Dermis microvascular lymphatic vessel endothelial cell (primary cell): ENCODE measurements around the gene TMEM132D. TPM values are rescaled to one million over a fixed set of nuclear protein-coding genes. Genes with fewer than 3 reads are reported as not detected.

Source experiments
- DNase-seq, 2 donors: peaks; one replicate each; pipeline versions ENCODE4 v3.0.0 to v3.0.0-alpha.2; 2010; ENCODE audit warnings: low read depth in 2 of 2
- total RNA-seq: library from RNA; depleted of rRNA; stranded (reverse); fragments of >200 nt; gene quantifications from 2 replicates; pipeline ENCODE4 v1.2.1, GENCODE V29; 2014

Gene TMEM132D
- total RNA-seq, 1 donor from 2014 or later, result not detected

DNA sequence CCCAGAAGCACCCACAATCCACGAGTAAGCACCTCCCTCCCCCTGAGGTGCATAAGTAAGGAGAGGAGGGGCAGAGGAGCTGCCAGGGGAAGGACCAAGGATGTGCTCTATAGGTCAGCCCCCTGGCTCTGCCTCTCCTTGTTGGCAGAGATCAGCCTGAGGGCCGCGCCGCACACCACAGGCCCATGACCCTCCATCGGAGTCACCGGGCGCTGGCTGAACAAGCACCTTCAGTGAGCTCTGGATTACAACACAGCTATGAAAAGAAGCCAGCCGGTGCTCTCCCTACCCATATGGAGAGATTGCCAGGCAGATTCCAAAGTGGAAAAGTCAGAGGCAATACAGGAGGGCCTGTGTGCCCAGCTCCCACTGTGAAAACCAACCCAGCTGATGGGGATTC, 793.2 kb downstream of the TMEM132D start:
- no peak for DNase-seq

DNA sequence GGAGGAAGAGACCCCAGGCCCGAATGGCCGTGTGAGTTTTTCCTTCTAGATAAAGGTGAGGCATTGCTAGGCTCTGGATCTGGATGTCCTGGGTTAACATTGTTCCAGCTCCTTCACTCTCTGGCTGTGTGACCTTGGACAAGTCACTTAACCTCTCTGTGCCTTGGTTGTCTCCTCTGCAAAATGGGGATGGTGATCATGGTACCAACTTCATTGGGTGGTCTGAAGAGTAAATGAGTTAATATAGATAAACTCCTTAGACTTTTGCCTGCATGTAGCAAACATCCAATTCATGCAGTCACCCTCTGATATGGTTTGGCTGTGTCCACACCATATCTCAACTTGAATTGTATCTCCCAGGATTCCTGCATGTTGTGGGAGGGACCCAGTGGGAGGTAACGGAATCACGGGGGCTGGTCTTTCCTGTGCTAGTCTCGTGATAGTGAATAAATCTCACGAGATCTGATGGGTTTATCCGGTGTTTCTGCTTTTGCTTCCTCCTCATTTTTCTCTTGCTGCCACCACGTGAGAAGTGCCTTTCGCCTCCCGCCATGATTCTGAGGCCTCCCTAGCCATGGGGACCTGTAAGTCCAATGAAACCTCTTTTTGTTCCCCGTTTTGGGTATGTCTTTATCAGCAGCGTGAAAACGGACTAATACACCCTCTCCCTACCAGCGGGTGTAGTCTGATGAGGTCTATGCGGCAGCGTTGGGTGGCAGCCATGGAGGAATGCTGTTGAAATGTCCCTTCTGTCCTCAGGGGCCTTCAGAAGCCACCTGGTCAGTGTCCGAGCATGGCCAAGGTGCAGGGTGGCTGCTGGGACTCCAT, 794.4 kb downstream of the TMEM132D start:
- DNase-seq, result no peak

DNA sequence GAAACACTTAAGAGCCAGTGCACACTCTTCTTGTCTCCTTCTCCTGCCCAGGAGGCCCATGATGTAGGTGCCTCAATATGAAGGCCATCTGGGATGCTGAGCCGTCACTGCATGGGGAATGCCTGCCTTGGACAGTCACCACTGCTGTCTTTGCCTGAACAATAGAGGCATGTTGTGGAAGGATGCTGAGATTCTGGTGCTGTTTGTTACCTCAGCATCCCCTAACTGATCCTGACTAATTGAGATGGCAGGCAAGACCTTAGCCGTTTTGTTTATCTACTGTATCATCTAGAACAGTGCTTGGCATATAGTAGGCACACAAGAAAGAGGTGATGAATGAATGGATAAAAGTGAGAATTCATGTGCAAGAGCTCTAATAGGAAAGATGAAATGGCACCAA, 797.1 kb downstream of the TMEM132D start:
- DNase-seq, result no peak

DNA sequence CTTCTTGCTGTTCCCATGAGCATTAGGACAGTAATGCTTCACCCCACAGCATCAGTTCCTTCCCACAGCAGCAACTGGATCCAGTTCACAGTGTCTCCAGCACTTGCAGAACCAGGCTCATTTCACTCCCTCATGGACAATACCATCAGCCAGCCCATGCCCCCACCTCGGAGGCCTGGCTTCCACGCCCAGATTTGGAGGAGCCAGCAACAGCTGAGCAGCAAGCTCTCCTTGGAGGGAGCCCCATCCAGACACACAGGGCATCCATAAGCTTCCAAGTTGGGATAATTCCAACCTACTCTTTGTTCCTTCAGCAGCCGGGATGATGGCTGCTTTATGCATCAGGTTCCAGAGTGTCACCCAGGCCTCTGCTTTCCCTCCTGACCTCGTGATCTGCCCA, 800.6 kb downstream of the TMEM132D start:
- no peak for DNase-seq

DNA sequence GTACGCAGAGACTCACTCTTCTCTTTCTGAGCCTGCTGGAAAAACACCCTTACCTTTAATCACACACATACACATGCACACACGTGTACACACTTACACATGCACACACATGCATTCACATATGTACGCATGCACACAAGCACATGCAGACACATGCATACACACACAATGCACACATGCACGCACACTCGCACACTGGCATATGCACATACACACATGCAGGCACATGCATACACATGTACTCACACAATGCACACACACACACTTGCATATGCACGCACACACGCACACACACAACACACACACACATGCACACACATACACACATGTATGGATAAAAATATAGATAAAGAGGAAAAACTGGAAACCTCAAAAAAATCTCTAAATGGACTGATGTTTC, 801.6 kb downstream of the TMEM132D start:
- DNase-seq, result no peak

DNA sequence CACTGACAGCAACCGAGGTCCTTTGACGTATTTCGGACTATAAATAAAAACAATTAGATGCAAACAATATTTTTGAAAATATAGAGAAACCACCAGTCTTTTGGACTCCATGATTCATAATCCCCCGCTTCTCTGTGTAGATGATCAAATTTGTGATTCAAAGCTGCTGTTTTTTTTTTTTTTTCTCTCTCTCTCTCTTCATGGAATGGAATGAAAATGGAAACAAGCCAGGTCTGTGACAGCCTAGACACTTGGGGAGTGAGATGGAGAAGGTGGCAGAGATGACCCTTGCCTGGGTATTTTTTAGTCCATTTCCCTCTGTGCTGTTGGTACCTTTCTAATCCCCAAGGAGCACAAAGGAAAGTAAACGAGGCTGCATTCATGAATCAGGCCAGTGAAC, 802.0 kb downstream of the TMEM132D start:
- no peak for DNase-seq

DNA sequence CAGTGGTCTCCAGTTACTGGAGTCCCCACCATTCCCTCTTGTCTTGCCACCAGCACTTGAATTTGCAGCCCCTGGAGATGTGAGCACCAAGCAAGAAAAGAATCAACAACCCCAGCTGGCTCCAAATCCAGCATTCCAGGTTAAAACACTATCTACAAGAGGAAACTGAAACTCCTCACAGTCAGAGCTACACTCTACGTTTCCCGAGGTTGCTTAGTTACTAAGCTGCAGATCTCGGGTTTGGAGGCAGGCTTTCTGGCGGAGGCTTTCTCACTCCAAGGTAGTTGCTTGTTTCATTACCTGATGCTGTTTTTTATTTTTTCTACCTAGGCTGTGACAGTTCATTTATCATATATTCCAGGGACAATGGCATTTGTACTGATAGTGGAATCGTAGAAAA, 802.4 kb downstream of the TMEM132D start:
- no peak for DNase-seq

DNA sequence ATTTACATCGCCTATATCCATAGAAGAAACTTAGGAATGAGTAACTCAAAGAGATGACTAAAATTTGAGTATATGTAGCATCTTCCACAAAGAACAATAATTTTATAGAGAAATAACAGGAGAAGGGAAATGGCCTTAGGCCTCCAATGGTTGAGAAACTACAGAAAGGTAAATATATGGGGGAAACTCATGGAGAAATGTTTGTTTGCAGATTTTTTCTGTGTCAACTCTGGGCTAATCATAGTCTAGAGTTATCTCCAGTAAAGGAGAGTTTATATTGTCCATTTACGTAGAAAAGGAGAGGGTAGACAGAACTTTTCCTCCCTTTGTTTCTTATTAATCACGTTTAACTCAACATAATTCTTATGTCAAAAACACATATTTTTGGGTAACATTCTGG, 806.4 kb downstream of the TMEM132D start:
- no peak for DNase-seq

DNA sequence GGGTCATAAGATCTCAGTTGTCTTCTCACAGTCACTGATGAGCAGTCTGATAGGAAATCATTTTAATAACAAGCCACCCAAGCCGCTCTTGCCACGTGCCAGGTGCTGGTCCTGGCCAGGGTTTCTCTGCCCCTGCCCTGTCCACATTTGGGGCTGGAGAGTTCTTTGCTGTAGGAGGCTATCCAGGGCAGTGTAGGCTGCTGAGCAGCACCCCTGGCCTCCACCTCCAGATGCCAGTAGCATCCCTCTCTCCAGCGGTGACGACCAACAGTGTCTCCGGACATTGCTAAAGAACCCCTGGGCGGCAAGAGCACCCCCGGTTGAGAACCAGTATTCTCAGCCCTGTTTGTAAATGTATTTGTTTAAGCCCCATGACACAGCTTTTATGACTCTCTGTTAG, 806.9 kb downstream of the TMEM132D start:
- DNase-seq, result no peak

DNA sequence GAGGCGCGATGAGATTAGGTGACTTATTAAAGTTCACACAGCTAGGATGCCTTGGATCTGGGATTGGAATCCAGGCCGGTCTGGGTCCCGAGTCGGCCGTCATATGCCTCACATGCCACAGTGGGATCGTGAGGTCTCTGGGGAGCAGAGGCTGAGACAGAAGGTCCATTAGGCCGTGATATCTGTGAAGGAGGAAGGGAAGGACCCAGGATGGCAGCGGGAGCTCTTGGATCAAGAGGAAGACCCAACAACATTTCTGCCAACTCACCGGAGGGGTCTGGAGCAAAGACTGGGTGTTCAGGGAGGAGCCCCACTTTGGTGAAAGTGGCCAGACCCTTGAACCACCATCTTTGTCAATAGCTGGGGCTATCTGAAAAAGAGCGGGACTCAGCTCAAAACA, 807.6 kb downstream of the TMEM132D start:
- no peak for DNase-seq

DNA sequence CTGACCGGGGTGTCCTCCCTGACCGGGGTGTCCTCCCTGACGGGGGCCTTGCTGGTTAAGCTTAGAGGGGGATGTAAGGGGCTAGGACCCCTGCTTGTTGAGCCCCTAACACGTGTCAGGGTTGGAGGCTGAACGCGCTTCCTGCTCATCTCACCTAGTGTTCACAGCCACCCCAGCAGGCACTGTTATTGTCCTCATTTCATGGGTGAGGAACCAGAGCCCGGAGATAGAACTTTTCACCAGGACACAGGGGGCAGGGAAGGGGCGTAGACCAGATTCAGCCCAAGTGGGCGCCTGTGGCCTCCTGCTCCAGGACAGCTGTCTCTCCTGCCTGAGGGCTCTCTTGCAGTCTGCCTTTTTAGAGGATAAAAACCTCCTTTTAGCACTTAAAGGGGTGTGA, 814.2 kb downstream of the TMEM132D start:
- DNase-seq, result no peak

DNA sequence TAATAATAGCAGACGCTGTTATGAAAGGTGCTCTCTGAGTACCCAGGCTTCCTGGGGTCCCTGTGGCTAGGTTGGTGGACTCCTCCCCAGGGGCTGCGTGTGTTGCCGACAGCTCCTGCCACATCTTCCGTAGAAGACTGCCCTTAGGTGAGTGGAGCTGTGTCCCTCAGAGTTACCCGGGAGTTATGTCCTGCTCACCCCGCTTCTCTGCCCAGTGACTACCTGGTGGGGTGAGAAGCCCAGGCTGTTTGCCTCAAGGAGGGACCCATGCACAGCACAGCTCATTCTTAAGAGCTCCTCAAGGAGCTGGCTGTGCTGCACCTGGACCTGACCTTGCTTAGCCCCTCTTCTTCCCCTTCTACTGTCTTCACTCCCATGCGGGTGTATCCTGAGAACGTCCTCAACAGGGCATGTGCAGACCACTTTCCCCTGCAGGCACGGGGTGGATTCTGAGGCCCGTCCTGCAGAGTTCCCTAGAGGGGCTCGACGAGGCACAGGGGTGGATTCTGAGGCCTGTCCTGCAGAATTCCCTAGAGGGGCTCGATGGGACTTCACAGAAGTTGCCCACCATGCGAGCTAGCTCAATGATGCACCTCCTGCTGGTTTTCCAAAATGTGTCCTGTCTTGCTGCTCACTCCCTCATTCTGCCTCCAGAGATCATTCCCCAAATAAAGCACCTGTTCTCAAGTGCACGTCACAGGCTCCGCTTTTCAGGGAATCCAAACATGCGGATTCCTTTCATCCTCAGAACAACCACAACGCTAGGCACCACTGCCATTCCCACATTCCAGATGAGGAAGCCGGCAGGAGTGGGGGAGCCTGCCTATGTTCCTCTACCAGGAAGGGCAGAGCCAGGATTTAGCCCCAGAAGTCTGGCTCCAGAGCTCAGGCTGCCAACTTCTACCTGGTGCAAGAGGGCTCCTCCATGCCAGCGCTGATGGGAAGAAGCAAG, 818.7 kb downstream of the TMEM132D start:
- no peak for DNase-seq

DNA sequence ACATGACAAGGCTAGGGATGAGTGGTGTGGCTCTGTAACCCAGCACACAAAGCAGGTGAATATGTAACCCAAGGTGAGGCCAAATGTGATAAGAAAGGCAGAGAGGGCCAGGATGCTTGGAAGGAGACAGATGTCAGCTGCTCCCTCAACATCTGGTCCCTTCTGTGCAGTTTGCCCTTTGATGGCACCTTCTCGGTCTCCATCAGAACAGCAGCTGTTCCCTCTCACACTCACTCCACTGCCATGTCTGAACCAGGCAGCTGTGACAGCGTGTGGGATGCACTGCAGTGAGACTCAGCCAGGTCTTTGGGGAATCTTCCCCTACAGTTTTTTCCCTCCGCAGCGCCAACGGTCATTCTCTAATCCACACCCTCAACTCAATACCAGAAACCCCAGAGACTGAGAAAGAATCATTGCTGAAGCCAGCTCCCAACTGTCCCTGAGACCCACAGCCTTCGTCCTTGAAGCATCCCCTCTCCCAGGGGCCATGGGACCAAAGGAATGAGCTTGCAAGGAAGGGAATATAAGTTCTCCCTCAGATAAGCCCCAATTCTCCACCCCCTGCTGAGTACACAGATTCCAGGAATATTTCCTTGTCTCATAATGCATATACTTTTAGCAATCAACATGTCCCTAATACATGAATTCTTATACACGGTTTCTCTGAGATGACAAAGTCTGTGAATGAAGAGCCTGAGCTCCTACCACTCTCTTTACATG, 820.5 kb downstream of the TMEM132D start:
- DNase-seq, result no peak

DNA sequence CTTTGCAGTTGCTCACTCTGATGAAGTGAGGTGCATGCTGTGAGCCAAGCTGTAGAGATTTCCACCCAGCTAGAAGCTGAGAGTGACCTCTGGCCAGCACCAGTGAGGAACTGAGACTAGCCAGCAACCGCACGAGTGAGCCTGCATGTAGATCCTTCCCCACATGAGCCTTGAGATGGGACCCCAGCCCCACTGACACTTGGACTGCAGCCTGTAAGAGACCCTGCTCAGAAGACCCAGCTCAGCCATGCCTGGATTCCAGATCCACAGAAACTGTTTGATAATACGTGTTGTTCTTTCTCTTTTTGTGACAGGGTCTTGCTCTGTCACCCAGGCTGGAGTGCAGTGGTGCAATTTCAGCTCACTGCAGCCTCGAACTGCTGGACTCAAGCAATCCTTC, 821.4 kb downstream of the TMEM132D start:
- no peak for DNase-seq

DNA sequence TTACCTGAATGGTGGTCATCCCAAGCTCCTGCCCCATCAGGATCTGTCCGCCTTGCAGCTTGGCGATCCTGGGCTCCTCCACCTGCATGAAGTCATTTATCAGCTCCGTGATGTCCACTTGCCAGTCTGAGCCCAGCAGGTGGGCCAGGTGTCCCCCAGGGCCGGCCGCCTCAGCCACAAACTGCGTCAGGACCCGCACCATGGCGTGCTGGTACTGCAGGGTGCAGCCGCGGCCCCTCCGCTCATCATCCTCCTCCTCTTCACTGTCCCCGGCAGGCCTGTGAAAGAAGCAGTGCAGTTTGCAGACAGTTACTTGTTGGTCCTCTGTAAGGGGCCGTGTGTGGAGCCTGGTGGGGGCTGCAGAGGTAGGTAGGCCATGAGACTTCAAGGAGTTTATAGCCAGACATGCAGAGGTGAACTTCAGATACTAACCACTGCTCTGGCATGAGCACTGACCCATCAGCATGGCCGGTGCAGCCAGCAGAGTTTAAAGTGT, 822.0 kb downstream of the TMEM132D start:
- no peak for DNase-seq

DNA sequence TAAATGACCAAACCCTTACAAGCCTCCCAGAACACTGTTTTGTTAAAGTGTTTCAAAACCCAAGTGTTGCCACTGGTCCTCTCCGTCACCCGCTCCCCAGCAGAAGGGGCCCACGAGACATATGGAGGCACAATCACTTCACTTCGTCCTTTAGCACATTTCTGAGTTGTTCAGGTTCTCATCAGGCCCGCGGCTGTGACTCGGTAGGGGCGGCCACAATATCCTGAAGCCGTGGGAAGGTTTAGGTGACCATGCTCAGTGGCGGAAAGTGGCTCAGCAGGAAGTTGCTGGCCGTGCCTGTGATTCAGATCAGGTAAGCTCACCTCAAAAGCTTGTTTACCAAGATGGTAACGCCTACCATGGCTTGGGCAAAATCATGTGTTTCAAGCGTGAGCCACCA, 823.0 kb downstream of the TMEM132D start:
- no peak for DNase-seq

DNA sequence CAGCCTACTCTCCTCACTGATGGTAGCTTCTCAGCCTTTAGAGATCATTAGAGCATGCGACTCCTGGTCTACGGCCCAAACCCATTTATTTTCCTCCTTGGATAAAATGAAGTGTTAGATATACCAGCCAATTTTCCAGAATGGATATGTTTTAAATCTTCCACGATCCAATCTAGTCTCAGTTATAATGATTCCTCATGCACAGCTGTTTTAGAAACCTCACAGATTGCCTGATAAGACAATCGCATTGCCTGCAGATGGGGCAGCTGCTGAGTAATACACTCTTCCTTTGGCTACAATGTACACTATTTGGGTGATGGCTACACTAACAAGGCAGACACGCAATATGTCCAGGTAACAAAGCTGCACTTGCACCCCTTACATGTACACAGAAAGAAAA, 823.4 kb downstream of the TMEM132D start:
- DNase-seq, result no peak

DNA sequence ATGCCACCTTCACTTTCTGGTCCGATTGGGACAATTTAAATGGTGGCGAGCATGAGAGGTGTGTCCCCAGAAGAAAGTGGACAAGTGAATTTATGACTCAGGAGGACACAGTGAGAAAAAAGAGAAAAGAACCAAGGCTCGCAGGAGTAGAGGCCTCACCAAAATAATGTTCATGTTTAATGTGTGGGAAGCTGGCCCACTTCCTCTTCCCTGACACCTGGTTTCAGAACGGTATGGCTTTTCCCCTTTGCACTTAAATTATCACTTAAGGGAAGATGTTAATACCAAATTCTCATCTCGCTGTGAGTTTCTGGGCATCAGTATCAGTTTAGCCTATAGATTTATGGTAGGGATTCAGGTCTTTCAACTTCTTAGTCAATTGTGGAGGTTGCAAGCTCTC, 824.1 kb downstream of the TMEM132D start:
- DNase-seq, result no peak

DNA sequence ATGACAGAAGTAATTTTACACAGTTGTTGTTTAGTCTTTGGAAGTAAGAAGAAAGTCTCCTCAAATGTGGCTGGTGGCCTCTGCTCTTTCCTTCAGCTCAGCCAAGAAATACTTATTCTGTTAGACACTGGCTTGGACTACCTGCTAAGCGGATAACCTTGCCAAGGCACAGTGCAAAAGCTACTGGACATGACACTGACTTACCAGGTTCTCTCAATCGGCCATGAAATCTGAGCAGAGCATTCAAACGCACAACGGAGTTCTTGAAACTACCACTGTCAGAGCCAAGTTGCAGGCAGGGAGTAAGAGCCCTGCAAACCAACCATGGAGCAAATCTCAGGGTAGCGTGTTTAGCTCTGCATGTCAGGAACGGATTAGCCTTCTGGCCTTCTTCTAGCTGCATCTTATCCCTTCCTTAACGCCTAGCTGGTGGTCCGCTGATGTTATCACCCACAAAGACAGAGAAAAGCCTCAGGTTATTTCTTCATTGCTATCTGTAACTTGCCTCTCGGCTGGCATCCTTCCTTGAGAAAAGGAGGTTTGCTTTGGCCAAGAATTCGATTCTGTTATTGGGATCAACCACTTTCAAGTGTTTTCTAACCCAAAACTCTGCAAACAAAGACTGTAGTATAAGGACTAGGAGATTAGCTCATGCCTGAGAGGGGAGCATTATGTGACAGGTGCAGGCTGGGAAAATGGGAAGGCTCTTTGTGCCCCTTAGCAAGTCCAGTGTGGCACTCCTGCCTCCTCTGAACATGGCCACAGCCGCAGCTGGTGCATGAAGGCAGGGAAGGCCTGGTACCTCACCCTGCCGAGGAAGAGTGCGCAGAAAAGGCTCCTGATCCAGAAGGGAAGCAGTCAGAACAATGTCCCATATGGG, 827.1 kb downstream of the TMEM132D start:
- DNase-seq, result no peak

DNA sequence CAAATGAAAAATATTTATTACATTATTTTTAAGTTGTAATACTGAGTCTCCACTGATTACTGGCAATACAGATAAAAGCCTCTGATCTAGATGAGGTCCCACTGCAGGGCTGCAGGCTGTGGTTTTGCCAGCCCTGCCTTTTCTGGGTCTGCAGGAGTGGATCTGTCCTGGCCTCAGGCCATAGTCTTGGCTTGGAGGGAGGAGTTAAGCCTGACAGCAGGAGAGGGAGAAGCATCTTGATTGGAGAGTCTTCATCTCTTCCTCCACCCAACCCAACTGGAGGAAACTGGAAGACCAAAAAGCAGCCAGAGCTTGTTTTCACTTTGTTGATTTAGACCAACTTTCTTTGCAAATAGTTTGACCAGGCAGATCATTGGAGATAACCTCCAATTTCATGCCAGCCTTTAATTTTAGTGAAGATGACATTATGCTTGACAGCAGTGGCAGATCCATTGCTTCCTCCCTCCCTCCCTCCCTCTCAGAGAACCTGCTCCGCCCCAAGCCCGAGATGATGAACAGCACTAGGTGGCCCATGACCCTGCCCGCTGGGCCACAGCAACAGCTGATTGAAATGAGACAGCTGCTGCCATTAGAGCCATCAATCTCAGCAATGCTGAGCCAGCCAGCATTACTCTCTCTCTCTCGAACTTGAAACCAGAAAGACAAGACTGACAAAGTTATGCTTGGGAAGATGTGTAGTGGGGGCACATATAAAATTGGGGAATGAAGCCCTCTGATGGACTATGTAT, 828.2 kb downstream of the TMEM132D start:
- no peak for DNase-seq
